GM19397 (cell line): ENCODE data around the gene KCNJ1.

Source experiments
- ATAC-seq: cut with Tn5 transposase; IDR thresholded peaks from one replicate; pipeline ENCODE4 v1.9.1; 2021; ENCODE audit warnings: mild to moderate bottlenecking, moderate library complexity; ENCODE audit not compliant: unreplicated experiment

KCNJ1 gene

GRCh38 chr11:128852327-128853023 lies 14.6 kb downstream of the KCNJ1 start:
- no peak for ATAC-seq

- ATAC-seq, result peak; percentile 75
These were observed 18.2 kb downstream of the KCNJ1 start for GRCh38 chr11:128848815-128849455.

- ATAC-seq, result no peak
These were observed 20.1 kb downstream of the KCNJ1 start for GRCh38 chr11:128846985-128847384.

- no peak for ATAC-seq
These were observed 21.7 kb downstream of the KCNJ1 start for GRCh38 chr11:128845334-128845780.

GRCh38 chr11:128843198-128843785 lies 23.8 kb downstream of the KCNJ1 start:
- no peak for ATAC-seq

GRCh38 chr11:128841461-128842072 lies 25.5 kb downstream of the KCNJ1 start:
- ATAC-seq, result peak; percentile 65

GRCh38 chr11:128840783-128841182 lies 26.3 kb downstream of the KCNJ1 start:
- ATAC-seq, result no peak

- no peak for ATAC-seq
These were observed 27.0 kb downstream of the KCNJ1 start for GRCh38 chr11:128840137-128840536.

- ATAC-seq, result no peak
These were observed 28.0 kb downstream of the KCNJ1 start for GRCh38 chr11:128839081-128839480.

- ATAC-seq, result no peak
These were observed 29.5 kb downstream of the KCNJ1 start for GRCh38 chr11:128837627-128838026.

- no peak for ATAC-seq
These were observed 31.2 kb downstream of the KCNJ1 start for GRCh38 chr11:128835741-128836430.

GRCh38 chr11:128834157-128834556 lies 32.9 kb downstream of the KCNJ1 start:
- ATAC-seq, result no peak

- no peak for ATAC-seq
These were observed 35.0 kb downstream of the KCNJ1 start for GRCh38 chr11:128832121-128832497.

- ATAC-seq, result peak; percentile 69
These were observed 35.6 kb downstream of the KCNJ1 start for GRCh38 chr11:128831174-128832120.

GRCh38 chr11:128830290-128831173 lies 36.6 kb downstream of the KCNJ1 start:
- ATAC-seq, result peak; percentile 17

GRCh38 chr11:128828350-128828749 lies 38.7 kb downstream of the KCNJ1 start:
- ATAC-seq, result no peak

GRCh38 chr11:128827191-128827893 lies 39.8 kb downstream of the KCNJ1 start:
- no peak for ATAC-seq

- ATAC-seq, result no peak
These were observed 41.9 kb downstream of the KCNJ1 start for GRCh38 chr11:128825050-128825784.
